Measurements from ENCODE around the gene HOXA4.
A peak's percentile ranks its signal among the peaks of the same experiment; 100 is the strongest.

HOXA4 gene

GRCh38 chr7:27156916-27157701 lies 26.6 kb upstream of the HOXA4 start:
- H3K9me3 Mint-ChIP-seq, result no peaks in the 10 kb centered on the region
- H3K27ac Mint-ChIP-seq, result peak overlapping the region; percentile 60
- H3K27me3 Mint-ChIP-seq, result peaks cover 87% of the 10 kb centered on the region
- ATAC-seq, result no peak
- no peak overlapping the region for H3K4me3 Mint-ChIP-seq
- peaks cover 45% of the 10 kb centered on the region for H3K4me1 Mint-ChIP-seq
- H3K36me3 Mint-ChIP-seq (ENCODE audit: low read depth), result peaks cover 1% of the 10 kb centered on the region
- DNase-seq, result no peak

DNA sequence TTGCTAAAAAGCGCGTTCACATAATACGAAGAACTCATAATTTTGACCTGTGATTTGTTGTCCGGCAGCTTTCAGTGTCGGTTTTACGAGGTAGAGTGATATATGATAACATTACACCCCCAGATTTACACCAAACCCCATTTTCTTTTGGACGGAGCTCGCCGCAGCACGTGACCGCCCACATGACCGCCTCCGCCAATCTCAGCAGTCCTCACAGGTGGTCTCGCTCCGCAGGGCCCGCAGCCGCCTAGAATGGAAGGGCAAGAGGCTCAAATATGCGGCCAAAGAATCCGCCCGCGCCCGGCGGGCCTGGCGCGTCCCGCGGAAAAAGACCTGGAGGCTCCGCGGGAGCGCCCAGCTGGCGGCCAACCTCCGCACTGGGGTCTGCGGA lies 25.9 kb upstream of the HOXA4 start, which contains the start of gene HOXA7:
HOXA7 (minus strand) TSS at position 168 of the 391 bp plus-strand sequence; CDS start at position 38, 130 bp downstream.
- H3K4me3 Mint-ChIP-seq, result peak within 1 kb of the TSS; percentile 51
- H3K27ac Mint-ChIP-seq, result peak within 1 kb of the TSS; percentile 60
- ATAC-seq (no peak), DNase-seq (no peak)
- H3K4me1 Mint-ChIP-seq, result peaks cover 51% of the 10 kb centered on the region
- H3K27me3 Mint-ChIP-seq, result peaks cover 88% of the 10 kb centered on the region
- peaks cover 1% of the 10 kb centered on the region for H3K36me3 Mint-ChIP-seq (ENCODE audit: low read depth)
- no peaks in the 10 kb centered on the region for H3K9me3 Mint-ChIP-seq

DNA sequence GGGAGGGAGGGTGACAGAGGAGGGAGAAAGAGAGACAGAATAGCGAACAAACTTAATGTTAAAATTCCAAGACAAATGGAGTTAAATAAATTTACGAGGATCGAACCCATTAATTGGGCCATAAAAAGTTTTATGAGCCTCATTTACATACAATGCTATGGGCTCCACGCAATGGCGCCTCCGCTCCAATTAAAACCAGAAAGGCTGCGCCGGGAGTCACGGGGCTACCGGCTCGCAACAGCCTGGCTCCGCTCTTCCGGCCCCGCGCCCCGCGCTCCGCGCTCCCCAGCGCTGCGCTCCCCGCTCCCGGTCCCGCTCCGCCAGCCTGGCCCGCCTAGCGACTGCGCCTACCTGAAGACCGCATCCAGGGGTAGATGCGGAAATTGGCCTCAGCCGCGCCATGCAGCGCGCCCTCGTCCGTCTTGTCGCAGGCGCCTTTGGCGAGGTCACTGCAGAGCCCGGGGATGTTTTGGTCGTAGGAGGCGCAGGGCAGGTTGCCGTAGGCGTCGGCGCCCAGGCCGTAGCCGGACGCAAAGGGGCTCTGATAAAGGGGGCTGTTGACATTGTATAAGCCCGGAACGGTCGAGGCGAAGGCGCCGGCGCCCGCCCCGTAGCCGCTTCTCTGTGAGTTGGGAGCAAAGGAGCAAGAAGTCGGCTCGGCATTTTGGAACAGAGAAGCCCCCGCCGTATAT lies 25.4 kb upstream of the HOXA4 start:
- H3K36me3 Mint-ChIP-seq (ENCODE audit: low read depth), result peaks cover 1% of the 10 kb centered on the region
- H3K4me1 Mint-ChIP-seq, result peaks cover 53% of the 10 kb centered on the region
- peak overlapping the region; percentile 49 for H3K27ac Mint-ChIP-seq
- no peaks in the 10 kb centered on the region for H3K9me3 Mint-ChIP-seq
- H3K27me3 Mint-ChIP-seq, result peaks cover 90% of the 10 kb centered on the region
- peak overlapping the region; percentile 51 for H3K4me3 Mint-ChIP-seq
- DNase-seq (no peak), ATAC-seq (no peak)

DNA sequence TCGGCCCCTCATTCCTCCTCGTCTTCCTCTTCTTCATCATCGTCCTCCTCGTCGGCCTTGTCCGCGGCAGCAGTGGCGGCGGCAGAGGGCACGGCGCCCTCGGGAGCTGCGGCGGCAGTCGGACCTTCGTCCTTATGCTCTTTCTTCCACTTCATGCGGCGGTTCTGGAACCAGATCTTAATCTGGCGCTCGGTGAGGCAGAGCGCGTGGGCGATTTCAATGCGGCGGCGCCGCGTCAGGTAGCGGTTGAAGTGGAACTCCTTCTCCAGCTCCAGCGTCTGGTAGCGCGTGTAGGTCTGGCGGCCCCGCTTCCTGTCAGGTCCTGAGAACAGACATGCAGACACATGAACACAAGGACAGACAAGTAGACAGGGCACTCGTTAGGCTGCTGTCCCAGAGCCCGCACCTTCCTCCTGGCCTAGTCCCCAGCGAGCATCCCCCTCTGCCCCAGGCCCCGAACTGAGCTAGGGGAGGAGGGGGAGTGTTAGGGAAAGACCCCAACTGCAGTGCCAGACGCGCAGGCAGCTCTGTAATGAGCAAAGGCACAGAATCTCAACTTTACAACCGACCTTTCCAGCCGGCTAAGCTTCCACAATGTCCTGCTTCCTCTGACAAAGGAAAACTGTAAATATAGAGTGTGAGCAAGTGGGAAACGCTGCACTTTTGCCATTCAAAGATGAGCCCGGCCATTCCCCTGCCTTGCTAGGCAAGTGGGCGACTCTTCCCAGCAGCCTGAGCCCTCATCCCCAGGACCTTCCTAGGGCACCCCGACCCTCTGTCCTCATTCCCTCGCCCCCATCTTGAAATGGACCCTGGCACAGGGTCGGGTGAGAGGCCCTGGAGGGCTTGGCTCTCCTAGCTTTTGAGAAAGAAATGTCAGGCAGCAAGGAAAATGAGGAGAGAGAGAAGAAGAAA lies 24.6 kb upstream of the HOXA4 start:
- no peaks in the 10 kb centered on the region for H3K9me3 Mint-ChIP-seq

GRCh38 chr7:27154369-27154768 lies 23.8 kb upstream of the HOXA4 start:
- H3K4me1 Mint-ChIP-seq, result peaks cover 54% of the 10 kb centered on the region
- DNase-seq (no peak), ATAC-seq (no peak)
- peak overlapping the region; percentile 46 for H3K4me3 Mint-ChIP-seq
- H3K9me3 Mint-ChIP-seq, result no peaks in the 10 kb centered on the region
- no peak overlapping the region for H3K27ac Mint-ChIP-seq
- H3K36me3 Mint-ChIP-seq (ENCODE audit: low read depth), result peaks cover 1% of the 10 kb centered on the region
- peaks cover 91% of the 10 kb centered on the region for H3K27me3 Mint-ChIP-seq

More for the DNA sequence above, 24.6 kb upstream of the HOXA4 start:
- ATAC-seq, result no peak
- H3K36me3 Mint-ChIP-seq (ENCODE audit: low read depth), result peaks cover 1% of the 10 kb centered on the region
- DNase-seq, result no peak
- H3K4me1 Mint-ChIP-seq, result peaks cover 59% of the 10 kb centered on the region
- H3K4me3 Mint-ChIP-seq, result peak overlapping the region; percentile 46
- peak overlapping the region; percentile 49 for H3K27ac Mint-ChIP-seq
- peaks cover 91% of the 10 kb centered on the region for H3K27me3 Mint-ChIP-seq

- Mint-ChIP-seq H3K27me3 (peaks cover 90% of the 10 kb centered on the region), H3K4me1 (peaks cover 52% of the 10 kb centered on the region), H3K9me3 (no peaks in the 10 kb centered on the region), H3K36me3 (ENCODE audit: low read depth) (peaks cover 1% of the 10 kb centered on the region), H3K4me3 (no peak overlapping the region), H3K27ac (no peak overlapping the region)
- ATAC-seq (no peak), DNase-seq (no peak)
Measured at GRCh38 chr7:27153526-27153925, 23.0 kb upstream of the HOXA4 start.

GRCh38 chr7:27152816-27153442 lies 22.4 kb upstream of the HOXA4 start:
- H3K4me3 Mint-ChIP-seq, result no peak overlapping the region
- peaks cover 90% of the 10 kb centered on the region for H3K27me3 Mint-ChIP-seq
- H3K9me3 Mint-ChIP-seq, result no peaks in the 10 kb centered on the region
- no peak overlapping the region for H3K27ac Mint-ChIP-seq
- DNase-seq (no peak), ATAC-seq (no peak)
- H3K4me1 Mint-ChIP-seq, result peaks cover 52% of the 10 kb centered on the region
- peaks cover 1% of the 10 kb centered on the region for H3K36me3 Mint-ChIP-seq (ENCODE audit: low read depth)

DNA sequence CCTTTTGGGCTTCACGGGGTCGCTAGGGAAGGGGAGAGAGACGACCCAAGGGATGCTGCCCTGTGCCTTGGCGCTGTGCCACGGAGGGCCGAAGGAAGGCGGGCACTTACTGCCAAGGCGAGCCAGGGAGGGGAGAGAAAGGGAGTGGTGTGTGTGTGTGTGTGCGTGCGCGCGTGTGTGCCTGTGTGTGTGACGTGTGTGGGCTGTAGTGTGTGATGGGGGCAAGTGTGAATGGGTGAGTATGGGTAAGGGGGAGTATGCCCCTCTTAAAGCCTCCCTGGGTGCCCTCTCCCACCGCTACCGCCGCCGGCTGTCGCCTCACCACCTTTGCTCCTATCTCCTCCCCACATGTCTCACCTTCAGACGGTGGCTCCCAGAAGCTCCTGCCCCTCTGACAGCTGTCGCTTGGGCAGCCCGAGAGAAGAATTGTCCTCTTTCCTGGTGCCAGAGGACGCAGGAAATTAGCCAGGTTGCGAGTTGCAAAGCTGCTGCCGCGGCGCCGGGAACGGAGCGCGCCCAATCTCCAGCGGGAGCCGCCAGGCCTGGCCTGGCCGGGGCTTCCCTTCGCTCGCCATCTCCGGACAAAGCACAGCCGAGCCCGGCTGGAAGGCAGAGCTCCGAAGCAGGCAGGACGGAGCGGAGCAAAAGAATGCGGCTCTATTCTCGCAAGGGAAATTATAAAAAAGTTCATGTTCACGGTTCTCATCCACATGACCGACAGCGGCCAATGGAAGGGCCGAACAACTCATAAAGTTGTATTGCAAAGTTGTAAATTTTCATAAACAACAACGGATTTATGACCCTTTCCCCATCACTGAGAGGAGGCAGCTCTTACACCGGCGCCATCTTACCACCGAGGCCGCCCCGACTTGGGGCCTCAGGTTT lies 21.6 kb upstream of the HOXA4 start, which contains the start of gene HOXA3:
HOXA3 (minus strand) TSS at position 653 of the 885 bp plus-strand sequence. CDS start 41,943 bp downstream, outside the sequence.
- H3K4me3 Mint-ChIP-seq, result peak within 1 kb of the TSS; percentile 57
- no peak for DNase-seq
- no peaks in the 10 kb centered on the region for H3K9me3 Mint-ChIP-seq
- peaks cover 1% of the 10 kb centered on the region for H3K36me3 Mint-ChIP-seq (ENCODE audit: low read depth)
- peaks cover 87% of the 10 kb centered on the region for H3K27me3 Mint-ChIP-seq
- H3K4me1 Mint-ChIP-seq, result peaks cover 45% of the 10 kb centered on the region
- no peak for ATAC-seq
- no peak within 1 kb of the TSS for H3K27ac Mint-ChIP-seq

DNA sequence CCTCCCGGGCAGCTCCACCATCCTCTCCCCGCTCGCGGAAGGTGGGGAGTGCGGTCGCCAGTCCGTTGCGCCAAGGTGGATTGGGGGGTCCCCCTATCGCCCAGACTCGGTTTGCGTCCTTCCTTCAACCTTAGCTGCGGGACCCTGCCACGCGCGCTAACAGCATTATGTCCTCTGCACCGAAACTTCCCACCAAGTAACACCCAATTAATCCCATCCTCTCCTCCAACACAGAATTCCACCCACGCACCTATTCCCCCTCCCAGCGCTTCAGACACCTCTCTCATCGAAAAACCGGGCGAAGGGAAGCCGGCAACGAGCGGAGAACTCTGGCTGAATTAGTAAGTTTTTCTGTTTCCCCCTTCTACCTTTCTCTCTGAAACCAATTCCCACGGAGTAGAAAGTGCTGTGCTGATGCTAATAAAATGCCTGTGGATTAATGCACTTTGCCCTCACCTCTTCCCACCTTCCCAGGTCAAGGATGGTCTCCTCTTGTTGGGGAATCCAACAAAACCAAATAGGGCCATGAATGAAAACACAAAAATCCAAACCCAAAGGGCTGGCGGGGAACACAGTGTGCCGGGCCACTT lies 20.9 kb upstream of the HOXA4 start:
- Mint-ChIP-seq H3K4me1 (peaks cover 41% of the 10 kb centered on the region), H3K9me3 (no peaks in the 10 kb centered on the region), H3K27ac (no peak overlapping the region), H3K36me3 (ENCODE audit: low read depth) (peaks cover 1% of the 10 kb centered on the region), H3K4me3 (peak overlapping the region; percentile 57), H3K27me3 (peaks cover 89% of the 10 kb centered on the region)
- DNase-seq (no peak), ATAC-seq (no peak)

- no peaks in the 10 kb centered on the region for H3K9me3 Mint-ChIP-seq
Measured at GRCh38 chr7:27150568-27151340, 20.2 kb upstream of the HOXA4 start.

GRCh38 chr7:27149842-27150567 lies 19.4 kb upstream of the HOXA4 start:
- Mint-ChIP-seq H3K9me3 (no peaks in the 10 kb centered on the region), H3K4me1 (peaks cover 31% of the 10 kb centered on the region), H3K36me3 (ENCODE audit: low read depth) (peaks cover 1% of the 10 kb centered on the region), H3K27ac (no peak overlapping the region), H3K27me3 (peaks cover 86% of the 10 kb centered on the region), H3K4me3 (peak overlapping the region; percentile 57)
- DNase-seq (no peak), ATAC-seq (no peak)

More at GRCh38 chr7:27150568-27151340, 20.2 kb upstream of the HOXA4 start:
- H3K27me3 Mint-ChIP-seq, result peaks cover 90% of the 10 kb centered on the region
- peak; percentile 73 for ATAC-seq
- peaks cover 39% of the 10 kb centered on the region for H3K4me1 Mint-ChIP-seq
- peaks cover 1% of the 10 kb centered on the region for H3K36me3 Mint-ChIP-seq (ENCODE audit: low read depth)
- peak; percentile 71 for DNase-seq
- H3K27ac Mint-ChIP-seq, result no peak overlapping the region
- H3K4me3 Mint-ChIP-seq, result peak overlapping the region; percentile 57
